ENCODE results near the gene GOLGA8H. TPM values are rescaled to one million over a fixed set of nuclear protein-coding genes. Genes with fewer than 3 reads are reported as not detected.
"Not testable (repeated sequence)": the region's sequence is repeated elsewhere in the genome, so short reads cannot be mapped to it uniquely, and the experiment has no call there.

The GOLGA8H gene, protein sequence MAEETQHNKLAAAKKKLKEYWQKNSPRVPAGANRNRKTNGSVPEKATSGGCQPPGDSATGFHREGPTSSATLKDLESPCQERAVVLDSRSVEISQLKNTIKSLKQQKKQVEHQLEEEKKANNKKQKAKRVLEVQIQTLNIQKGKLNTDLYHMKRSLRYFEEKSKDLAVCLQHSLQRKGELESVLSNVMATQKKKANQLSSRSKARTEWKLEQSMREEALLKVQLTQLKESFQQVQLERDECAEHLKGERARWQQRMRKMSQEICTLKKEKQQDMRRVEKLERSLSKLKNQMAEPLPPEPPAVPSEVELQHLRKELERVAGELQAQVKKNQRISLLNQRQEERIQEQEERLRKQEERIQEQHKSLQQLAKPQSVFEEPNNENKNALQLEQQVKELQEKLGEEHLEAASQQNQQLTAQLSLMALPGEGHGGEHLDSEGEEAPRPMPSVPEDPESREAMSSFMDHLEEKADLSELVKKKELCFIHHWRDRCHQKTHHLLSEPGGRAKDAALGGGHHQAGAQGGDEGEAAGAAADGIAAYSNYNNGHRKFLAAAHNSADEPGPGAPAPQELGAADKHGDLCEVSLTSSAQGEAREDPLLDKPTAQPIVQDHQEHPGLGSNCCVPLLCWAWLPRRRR
- polyA plus RNA-seq (ENCODE audit: insufficient read length in 4 of 4), result 1 to 10 TPM in 2 of 4 donors, under 1 TPM in 2; 0.62 to 1.9 (median 1.2) TPM

DNA sequence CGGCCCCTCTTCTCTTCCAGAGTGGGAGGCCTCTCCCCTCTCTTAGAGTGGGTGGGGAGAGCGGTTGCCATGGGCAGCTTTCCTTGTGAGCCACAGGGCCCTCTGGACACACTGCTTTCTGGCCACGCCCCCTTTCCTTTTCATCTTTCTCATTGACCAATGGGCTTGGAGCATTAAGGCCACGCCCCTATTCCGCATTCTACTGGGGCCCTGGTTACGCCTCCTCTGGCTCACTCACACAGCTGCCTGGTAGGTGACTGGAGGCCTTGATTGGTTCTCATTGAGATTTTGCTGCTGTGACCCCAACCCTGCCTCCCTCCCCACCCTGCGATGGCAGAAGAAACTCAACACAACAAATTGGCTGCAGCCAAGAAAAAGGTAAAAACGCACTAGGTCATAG lies at the start of gene GOLGA8H:
Gene GOLGA8H (plus strand): TSS at position 233 of the 400 bp plus-strand sequence. CDS start 98 bp downstream, at position 331.
- DNase-seq (ENCODE audit: low read depth in 4 of 4, low spot score in 2 of 4), result not testable (repeated sequence)

- not testable (repeated sequence) for DNase-seq (ENCODE audit: low read depth in 4 of 4, low spot score in 2 of 4)
Observed at GRCh38 chr15:30566949-30567348, 36.9 kb upstream of the GOLGA8H start.

DNA sequence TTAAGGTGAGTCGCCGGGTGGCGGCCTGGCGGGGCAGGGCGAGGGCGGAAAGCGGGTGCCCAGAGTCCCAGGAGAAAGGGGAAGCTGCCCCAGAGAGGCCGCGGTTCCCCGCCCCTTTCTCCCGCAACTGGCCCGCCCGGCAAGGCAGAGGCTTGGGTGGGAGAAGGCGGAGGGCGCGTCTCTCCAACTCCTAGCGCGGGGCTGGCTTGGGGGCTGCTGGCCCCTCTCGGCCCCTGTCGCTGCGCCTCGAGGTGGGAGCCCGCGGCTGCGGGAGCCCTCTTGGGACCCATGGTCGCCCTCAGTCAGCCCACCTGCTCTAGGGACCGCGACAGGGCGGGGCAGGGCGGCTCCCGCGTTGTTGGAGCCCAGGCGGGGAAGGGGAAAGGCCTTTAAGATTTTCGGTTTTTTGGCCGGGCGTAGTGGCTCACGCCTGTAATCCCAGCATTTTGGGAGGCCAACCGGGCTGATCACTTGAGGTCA lies 30.8 kb upstream of the GOLGA8H start:
- not testable (repeated sequence) for DNase-seq (ENCODE audit: low read depth in 4 of 4, low spot score in 2 of 4)

- DNase-seq (ENCODE audit: low read depth in 4 of 4, low spot score in 2 of 4), result not testable (repeated sequence)
Observed at GRCh38 chr15:30579394-30579970, 24.3 kb upstream of the GOLGA8H start.

- DNase-seq (ENCODE audit: low read depth in 4 of 4, low spot score in 2 of 4), result not testable (repeated sequence)
Observed at GRCh38 chr15:30580716-30581115, 23.1 kb upstream of the GOLGA8H start.

DNA sequence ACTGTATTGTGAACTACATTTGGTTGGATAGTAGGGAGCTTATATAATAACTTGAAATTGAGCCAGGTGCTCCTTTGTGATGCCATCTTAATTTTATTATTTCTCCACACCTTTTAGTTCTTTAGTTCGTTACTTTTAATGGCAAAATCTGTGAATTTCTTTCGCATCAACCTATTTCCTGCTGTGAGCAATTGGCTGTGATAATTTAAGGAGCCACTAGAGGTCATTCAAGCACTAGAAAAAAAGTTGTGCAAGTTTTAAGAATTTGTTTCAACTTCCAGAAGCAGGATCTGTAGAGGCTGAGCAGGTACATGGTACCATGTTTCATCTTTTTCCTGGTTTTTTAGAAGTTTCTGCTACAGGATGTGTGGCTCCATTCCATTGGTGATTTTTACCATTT lies 4.9 kb upstream of the GOLGA8H start:
- not testable (repeated sequence) for DNase-seq (ENCODE audit: low read depth in 4 of 4, low spot score in 2 of 4)

DNA sequence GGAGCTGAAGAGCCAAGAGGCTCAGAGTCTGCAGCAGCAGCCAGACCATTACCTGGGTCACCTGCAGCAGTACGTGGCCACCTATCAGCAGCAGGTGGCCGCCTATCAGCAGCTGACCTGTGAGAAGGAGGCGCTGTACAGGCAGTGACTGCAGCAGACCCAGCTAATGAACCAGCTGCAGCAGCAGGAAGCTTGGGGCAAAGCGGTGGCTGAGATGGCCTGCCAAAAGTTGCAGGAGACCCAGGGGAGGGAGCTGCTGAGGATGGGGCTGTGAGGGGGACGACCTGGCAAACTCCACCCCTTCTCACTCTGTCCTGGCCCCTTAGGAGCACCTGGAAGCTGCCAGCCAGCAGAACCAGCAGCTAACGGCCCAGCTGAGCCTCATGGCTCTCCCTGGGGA lies 8.4 kb downstream of the GOLGA8H start:
- DNase-seq (ENCODE audit: low read depth in 4 of 4, low spot score in 2 of 4), result not testable (repeated sequence)

- DNase-seq (ENCODE audit: low read depth in 4 of 4, low spot score in 2 of 4), result not testable (repeated sequence)
Observed at GRCh38 chr15:30621342-30621741, 17.5 kb downstream of the GOLGA8H start.

DNA sequence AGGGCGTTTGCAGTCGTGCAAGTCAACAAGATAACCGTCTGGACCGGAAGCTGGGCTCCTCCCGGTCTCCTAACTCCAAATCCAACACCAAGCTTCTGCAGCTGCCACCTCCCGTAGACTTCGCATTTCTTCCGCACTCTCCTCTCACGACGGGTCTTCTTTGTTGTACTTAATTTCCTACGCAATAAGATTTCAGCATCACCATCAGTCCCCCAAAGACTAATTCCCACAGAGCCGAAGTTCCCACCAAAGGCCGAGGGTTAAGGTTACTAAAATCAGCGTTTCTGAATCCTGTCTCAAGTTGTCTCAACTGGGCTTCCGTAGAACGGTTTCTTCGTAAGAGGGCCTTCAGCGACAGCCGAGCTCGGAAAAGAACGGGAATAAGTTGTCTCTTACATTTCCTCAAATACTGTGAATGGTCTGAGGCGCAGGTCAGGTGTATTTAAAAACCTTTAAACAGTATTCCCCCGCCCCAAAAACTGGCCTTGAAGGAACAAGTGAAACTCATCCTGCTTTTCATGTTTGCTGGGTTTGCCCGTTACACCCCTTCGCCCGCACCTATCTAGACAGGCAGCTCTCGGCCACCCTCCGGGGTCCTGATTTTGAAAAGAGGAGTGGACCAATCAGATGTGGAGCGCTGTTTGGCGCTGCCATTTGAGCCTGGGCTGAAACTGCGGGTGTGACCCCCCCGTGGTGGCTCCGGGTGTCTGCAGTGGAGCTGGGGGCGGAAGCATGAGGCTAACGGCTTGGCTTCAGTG lies 21.8 kb downstream of the GOLGA8H start, which contains the start of gene ARHGAP11B:
Gene ARHGAP11B (plus strand): TSS at position 693 of the 758 bp plus-strand sequence.
- peak; percentile 97 to 100 (median 98) for DNase-seq (ENCODE audit: low read depth in 4 of 4, low spot score in 2 of 4)

DNA sequence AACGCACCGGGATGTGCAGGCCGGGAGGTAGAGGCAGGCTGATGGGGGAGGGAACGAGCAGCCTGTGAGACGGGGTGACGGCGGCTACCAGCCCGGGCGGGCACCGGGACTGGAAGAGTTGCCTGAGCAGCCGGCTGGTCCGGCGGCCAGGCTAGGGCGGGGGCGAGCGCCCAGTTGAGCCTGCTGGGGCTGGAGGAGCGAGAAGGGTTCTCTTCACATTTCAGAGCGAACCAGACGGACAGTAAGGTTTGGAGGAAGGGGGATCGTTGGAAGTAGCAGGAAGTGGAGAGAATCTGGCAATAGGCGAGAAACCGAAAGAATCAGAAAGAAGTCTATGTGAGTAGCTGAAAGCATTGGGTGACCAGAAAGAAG lies 22.4 kb downstream of the GOLGA8H start:
- peak in 3 of 4 donors; percentile 8 to 21 (median 10) for DNase-seq (ENCODE audit: low read depth in 4 of 4, low spot score in 2 of 4)

DNA sequence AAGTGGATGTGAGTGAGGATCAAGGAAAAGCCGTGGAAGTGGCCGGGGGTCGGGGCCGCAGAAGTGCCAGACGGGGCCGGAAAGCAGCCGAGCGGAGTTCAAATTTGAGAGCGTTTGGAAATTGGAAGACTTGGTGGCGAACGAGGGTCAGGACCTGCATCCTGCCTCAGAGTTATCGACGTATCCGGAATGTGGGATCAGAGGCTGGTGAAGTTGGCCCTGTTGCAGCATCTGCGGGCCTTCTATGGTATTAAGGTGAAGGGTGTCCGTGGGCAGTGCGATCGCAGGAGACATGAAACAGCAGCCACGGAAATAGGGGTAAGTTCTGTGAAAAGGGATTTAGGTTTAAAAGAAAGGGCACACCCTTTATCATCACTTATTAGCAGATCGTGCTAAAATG lies 22.8 kb downstream of the GOLGA8H start:
- DNase-seq (ENCODE audit: low read depth in 4 of 4, low spot score in 2 of 4), result not testable (repeated sequence)

DNA sequence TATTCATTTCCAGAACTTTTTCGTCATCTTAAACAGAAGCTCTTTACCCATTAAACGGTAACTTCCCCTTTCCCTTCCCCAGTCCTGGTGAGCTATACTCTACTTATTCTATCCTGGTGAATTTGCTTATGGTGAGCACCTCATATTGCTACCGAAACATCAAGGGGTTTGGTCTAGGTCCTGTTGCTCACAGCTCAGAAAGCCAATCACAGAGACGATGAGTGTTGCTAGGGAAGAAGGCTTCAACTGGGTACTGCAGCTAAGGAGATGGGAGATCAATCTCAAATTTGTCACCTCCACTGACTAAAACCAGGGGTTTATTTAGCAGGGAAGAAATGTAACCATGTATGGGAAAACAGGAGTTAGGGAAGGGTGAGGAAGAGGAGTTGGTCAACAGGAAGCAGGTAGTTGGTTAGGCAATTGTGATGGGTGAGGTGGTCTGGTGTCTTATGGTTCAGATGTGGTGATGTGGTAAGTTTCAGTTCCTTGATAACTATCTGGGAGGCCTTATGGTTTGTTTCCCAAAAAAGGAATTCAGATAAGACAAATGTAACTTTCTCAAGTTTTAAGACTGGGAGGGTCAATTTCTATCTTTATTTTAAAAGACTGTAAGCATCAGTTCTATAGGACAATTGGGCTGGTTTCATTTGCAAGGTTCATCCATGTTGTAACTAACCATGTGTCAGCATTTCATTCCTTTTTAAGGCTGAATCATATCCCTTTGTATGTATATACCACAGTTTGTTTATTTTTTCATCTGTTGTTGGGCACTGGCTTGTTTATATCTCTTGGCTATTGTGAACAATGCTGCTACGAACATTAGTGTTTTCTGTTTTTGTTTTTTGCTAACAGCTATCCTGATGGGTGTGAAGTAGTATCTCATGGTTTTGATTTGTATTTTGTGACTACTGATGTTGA lies 46.4 kb downstream of the GOLGA8H start:
- no peak for DNase-seq (ENCODE audit: low read depth in 4 of 4, low spot score in 2 of 4)

GRCh38 chr15:30661154-30661553 lies 57.3 kb downstream of the GOLGA8H start:
- DNase-seq (ENCODE audit: low read depth in 4 of 4, low spot score in 2 of 4), result peak in 1 of 4 donors; percentile 13

Other genes with a start within 250 kb of the GOLGA8H start
- 1 to 10 TPM in 3 of 4 donors, under 1 TPM in 1; 0.56 to 6.3 (median 3.4) TPM for gene CHRFAM7A, start 210.5 kb upstream of the GOLGA8H start, polyA plus RNA-seq (ENCODE audit: insufficient read length in 4 of 4)
- gene GOLGA8R, start 189.8 kb upstream of the GOLGA8H start, polyA plus RNA-seq (ENCODE audit: insufficient read length in 4 of 4), result 10 to 100 TPM in 2 of 4 donors, 1 to 10 TPM in 2; 3.6 to 14.4 (median 9.5) TPM
- 1 to 10 TPM in 2 of 4 donors, under 1 TPM in 2; 0.31 to 3.3 (median 1.7) TPM for gene GOLGA8Q, start 52.0 kb upstream of the GOLGA8H start, polyA plus RNA-seq (ENCODE audit: insufficient read length in 4 of 4)

Measured in left renal cortex interstitium (tissue), 4 donors.